HepG2 (cell line): ENCODE data around the gene ASNS. TPM values are rescaled to one million over a fixed set of nuclear protein-coding genes. Genes with fewer than 3 reads are reported as not detected.

ENCODE experiments used
- CSRNP2 ChIP-seq: sonication (generic); formaldehyde crosslinking; conservative IDR thresholded peaks from 2 replicates; pipeline ENCODE4 v1.8.0; 2022; ENCODE audit warnings: low read depth, missing genetic modification reagents
- GABPB1 ChIP-seq: IDR thresholded peaks from 2 replicates; pipeline ENCODE4 v1.6.1; 2016; ENCODE audit warnings: mild to moderate bottlenecking, missing genetic modification reagents, moderate library complexity, missing compliant biosample characterization
- GFI1 ChIP-seq: sonication (generic); formaldehyde crosslinking; IDR thresholded peaks from 2 replicates; pipeline ENCODE4 v1.5.0; 2020; ENCODE audit warnings: missing genetic modification reagents, mild to moderate bottlenecking, borderline replicate concordance
- HBP1 ChIP-seq: IDR thresholded peaks from 2 replicates; pipeline ENCODE4 v1.6.1; 2016; ENCODE audit warnings: low read depth, control low read depth
- KAT8 ChIP-seq: IDR thresholded peaks from 2 replicates; pipeline ENCODE4 v1.6.1; 2016; ENCODE audit warnings: missing genetic modification reagents, missing compliant biosample characterization
- MED8 ChIP-seq: sonication (generic); formaldehyde crosslinking; IDR thresholded peaks from 2 replicates; pipeline ENCODE4 v1.8.1; 2023; ENCODE audit warnings: mild to moderate bottlenecking, missing genetic modification reagents; ENCODE audit not compliant: insufficient replicate concordance
- NR3C1 ChIP-seq: sonication (generic); formaldehyde crosslinking; IDR thresholded peaks from 2 replicates; pipeline ENCODE4 v1.4.0; 2020; ENCODE audit warnings: missing genetic modification reagents
- UBTF ChIP-seq: sonication (generic); formaldehyde crosslinking; IDR thresholded peaks from 2 replicates; pipeline ENCODE4 v1.4.0; 2020; ENCODE audit warnings: mild to moderate bottlenecking, missing genetic modification reagents
- ZFY ChIP-seq: sonication (generic); formaldehyde crosslinking; IDR thresholded peaks from 2 replicates; pipeline ENCODE4 v1.4.0; 2020; ENCODE audit warnings: missing genetic modification reagents
- ZMYM2 ChIP-seq: sonication (generic); formaldehyde crosslinking; IDR thresholded peaks from 2 replicates; pipeline ENCODE4 v1.8.0; 2022; ENCODE audit warnings: mild to moderate bottlenecking, missing genetic modification reagents
- ZNF251 ChIP-seq: sonication (generic); formaldehyde crosslinking; IDR thresholded peaks from 2 replicates; pipeline ENCODE4 v1.9.0; 2021; ENCODE audit warnings: mild to moderate bottlenecking, missing genetic modification reagents
- ZNF282 ChIP-seq: fragments of 450-650 bp; IDR thresholded peaks from 2 replicates; pipeline ENCODE4 v1.6.1; 2018; ENCODE audit not compliant: partially characterized antibody
- ZNF546 ChIP-seq: sonication (generic); formaldehyde crosslinking; conservative IDR thresholded peaks from 2 replicates; pipeline ENCODE4 v1.8.1; 2023; ENCODE audit warnings: mild to moderate bottlenecking, missing genetic modification reagents
- ZNF558 ChIP-seq: sonication (generic); formaldehyde crosslinking; IDR thresholded peaks from 2 replicates; pipeline ENCODE4 v1.9.0; 2022; ENCODE audit warnings: mild to moderate bottlenecking, missing genetic modification reagents, borderline replicate concordance
- ZNF577 ChIP-seq: sonication (generic); formaldehyde crosslinking; IDR thresholded peaks from 2 replicates; pipeline ENCODE4 v1.4.0; 2020; ENCODE audit warnings: mild to moderate bottlenecking, low read depth, missing genetic modification reagents, borderline replicate concordance
- ZNF589 ChIP-seq: sonication (generic); formaldehyde crosslinking; conservative IDR thresholded peaks from 2 replicates; pipeline ENCODE4 v1.8.0; 2022; ENCODE audit warnings: mild to moderate bottlenecking, moderate library complexity, missing genetic modification reagents
- ZNF598 ChIP-seq: sonication (generic); formaldehyde crosslinking; IDR thresholded peaks from 2 replicates; pipeline ENCODE4 v1.5.1; 2020; ENCODE audit warnings: mild to moderate bottlenecking, missing genetic modification reagents, borderline replicate concordance
- ZNF83 ChIP-seq: sonication (generic); formaldehyde crosslinking; IDR thresholded peaks from 2 replicates; pipeline ENCODE4 v1.4.0; 2020; ENCODE audit warnings: missing genetic modification reagents, mild to moderate bottlenecking, borderline replicate concordance
- polyA plus RNA-seq, 8 experiments: library from polyadenylated mRNA; depleted of rRNA in 3 of 8; stranded (reverse) in 7 of 8; unstranded in 1 of 8; fragments of >200 nt; fragmentation: Illumina TruSeq in 4 of 8; extraction: Trizol in 4 of 8; gene quantifications; 2 replicates each; pipeline versions ENCODE4 v1.2.1 to v1.2.3, GENCODE V29; 2011 to 2016; ENCODE audit warnings: low read depth in 4 of 8, missing spikeins in 1 of 8, mixed read lengths in 1 of 8; ENCODE audit not compliant: insufficient read depth in 1 of 8
- total RNA-seq, 5 experiments: library from RNA; depleted of rRNA; stranded (reverse); fragments of >200 nt; fragmentation: Illumina TruSeq; extraction: Trizol; gene quantifications; 2 replicates each; pipeline ENCODE4 v1.2.3, GENCODE V29; 2016; ENCODE audit warnings: low read depth in 1 of 5
- TF ChIP-seq, protein P1 (sequence below): sonication (generic); formaldehyde crosslinking; IDR thresholded peaks from 2 replicates; pipeline ENCODE4 v1.5.1; 2020; ENCODE audit warnings: mild to moderate bottlenecking, missing genetic modification reagents
- TF ChIP-seq, protein P2 (sequence below): fragments of 450-650 bp; IDR thresholded peaks from 2 replicates; pipeline ENCODE4 v1.6.1; 2016

Gene ASNS
- total and polyA plus RNA-seq, 2 of the 13 experiments (the other 11 are each of a cell fraction or from before 2014, with no cell fraction given): 55.0 to 75.1 TPM

- TF ChIP-seq GABPB1: peak; percentile 92
- no peak; the same call in 1 of the 2 replicates for TF ChIP-seq ZNF83
- no peak for TF ChIP-seq ZNF546 (CRISPR knock-in tag)
- TF ChIP-seq ZNF558 (CRISPR knock-in tag): peak; percentile 43; the same call in 1 of the 2 replicates
- no peak for TF ChIP-seq HBP1 (CRISPR knock-in tag)
- TF ChIP-seq ZNF251 (CRISPR knock-in tag): no peak
- no peak for TF ChIP-seq ZNF589 (CRISPR knock-in tag)
- TF ChIP-seq CSRNP2 (CRISPR knock-in tag): no peak
- no peak for TF ChIP-seq MED8 (CRISPR knock-in tag)
- TF ChIP-seq, protein P1, sequence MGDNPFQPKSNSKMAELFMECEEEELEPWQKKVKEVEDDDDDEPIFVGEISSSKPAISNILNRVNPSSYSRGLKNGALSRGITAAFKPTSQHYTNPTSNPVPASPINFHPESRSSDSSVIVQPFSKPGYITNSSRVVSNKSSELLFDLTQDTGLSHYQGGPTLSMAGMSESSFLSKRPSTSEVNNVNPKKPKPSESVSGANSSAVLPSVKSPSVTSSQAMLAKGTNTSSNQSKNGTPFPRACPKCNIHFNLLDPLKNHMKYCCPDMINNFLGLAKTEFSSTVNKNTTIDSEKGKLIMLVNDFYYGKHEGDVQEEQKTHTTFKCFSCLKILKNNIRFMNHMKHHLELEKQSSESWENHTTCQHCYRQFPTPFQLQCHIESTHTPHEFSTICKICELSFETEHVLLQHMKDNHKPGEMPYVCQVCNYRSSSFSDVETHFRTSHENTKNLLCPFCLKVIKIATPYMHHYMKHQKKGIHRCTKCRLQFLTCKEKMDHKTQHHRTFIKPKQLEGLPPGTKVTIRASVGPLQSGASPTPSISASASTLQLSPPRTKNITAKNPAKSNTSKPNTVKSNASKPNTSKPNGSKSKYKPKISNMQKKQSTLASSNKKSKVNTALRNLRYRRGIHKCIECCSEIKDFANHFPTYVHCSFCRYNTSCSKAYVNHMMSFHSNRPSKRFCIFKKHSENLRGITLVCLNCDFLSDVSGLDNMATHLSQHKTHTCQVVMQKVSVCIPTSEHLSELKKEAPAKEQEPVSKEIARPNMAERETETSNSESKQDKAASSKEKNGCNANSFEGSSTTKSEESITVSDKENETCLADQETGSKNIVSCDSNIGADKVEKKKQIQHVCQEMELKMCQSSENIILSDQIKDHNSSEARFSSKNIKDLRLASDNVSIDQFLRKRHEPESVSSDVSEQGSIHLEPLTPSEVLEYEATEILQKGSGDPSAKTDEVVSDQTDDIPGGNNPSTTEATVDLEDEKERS (CRISPR knock-in tag): peak; percentile 90
- no peak; the same call in 1 of the 2 replicates for TF ChIP-seq GFI1 (CRISPR knock-in tag)
- TF ChIP-seq UBTF (CRISPR knock-in tag): peak; percentile 90
- TF ChIP-seq KAT8 (CRISPR knock-in tag): peak; percentile 84
- TF ChIP-seq ZFY (CRISPR knock-in tag): peak; percentile 87
- TF ChIP-seq ZNF282: no peak
- TF ChIP-seq, protein P2, sequence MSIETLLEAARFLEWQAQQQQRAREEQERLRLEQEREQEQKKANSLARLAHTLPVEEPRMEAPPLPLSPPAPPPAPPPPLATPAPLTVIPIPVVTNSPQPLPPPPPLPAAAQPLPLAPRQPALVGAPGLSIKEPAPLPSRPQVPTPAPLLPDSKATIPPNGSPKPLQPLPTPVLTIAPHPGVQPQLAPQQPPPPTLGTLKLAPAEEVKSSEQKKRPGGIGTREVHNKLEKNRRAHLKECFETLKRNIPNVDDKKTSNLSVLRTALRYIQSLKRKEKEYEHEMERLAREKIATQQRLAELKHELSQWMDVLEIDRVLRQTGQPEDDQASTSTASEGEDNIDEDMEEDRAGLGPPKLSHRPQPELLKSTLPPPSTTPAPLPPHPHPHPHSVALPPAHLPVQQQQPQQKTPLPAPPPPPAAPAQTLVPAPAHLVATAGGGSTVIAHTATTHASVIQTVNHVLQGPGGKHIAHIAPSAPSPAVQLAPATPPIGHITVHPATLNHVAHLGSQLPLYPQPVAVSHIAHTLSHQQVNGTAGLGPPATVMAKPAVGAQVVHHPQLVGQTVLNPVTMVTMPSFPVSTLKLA: peak; percentile 6; the same call in 1 of the 2 replicates
- no peak for TF ChIP-seq NR3C1
- no peak for TF ChIP-seq ZNF577
- TF ChIP-seq ZMYM2 (CRISPR knock-in tag): 0 out of 2 replicates have a peak, but pooled peaks have one; percentile 23
- TF ChIP-seq ZNF598 (CRISPR knock-in tag): no peak
Measured at GRCh38 chr7:97872025-97872669, at the start of gene ASNS (continued).
